Pancreas (tissue), 10 donors: ENCODE data around the gene OR52H1. TPM values are rescaled to one million over a fixed set of nuclear protein-coding genes. Genes with fewer than 3 reads are reported as not detected.
A peak's percentile ranks its signal among the peaks of the same experiment; 100 is the strongest.

Source experiments
- ATAC-seq, 4 donors: fragments of 200-7000 bp; cut with Tn5 transposase; one replicate each; pipeline versions ENCODE4 v1.8.0 to v1.9.1; 2020; ENCODE audit warnings: mild to moderate bottlenecking in 4 of 4, moderate library complexity in 4 of 4
- DNase-seq, 6 donors: peaks; one replicate each; pipeline ENCODE4 v3.0.0-alpha.2; 2020
- FAIRE-seq: peaks from 2 replicates; lab custom pipeline; 2012; peaks lifted over from hg19 to GRCh38; lab: Jason Lieb, UNC
- H3K27ac ChIP-seq, 4 donors: fragments of 200-600 bp; sonication (generic); 1 replicate in 3 of 4; 2 replicates in 1 of 4; pipeline versions ENCODE4 v1.5.0 to v1.8.0; 2020
- H3K27me3 ChIP-seq, 4 donors: fragments of 200-600 bp; one replicate each; pipeline ENCODE4 v1.8.0; 2021
- H3K36me3 ChIP-seq, 3 donors: fragments of 200-600 bp; sonication (generic) in 1 of 3; one replicate each; pipeline versions ENCODE4 v1.5.0 to v1.8.0; 2020 to 2021
- H3K4me1 ChIP-seq, 3 donors: fragments of 200-600 bp; one replicate each; pipeline ENCODE4 v1.8.0; 2021
- H3K4me3 ChIP-seq, 4 donors: fragments of 200-600 bp; sonication (generic) in 2 of 4; one replicate each; pipeline versions ENCODE4 v1.5.0 to v1.8.0; 2020 to 2021
- H3K9me3 ChIP-seq, 4 donors: fragments of 200-600 bp; one replicate each; pipeline ENCODE4 v1.8.0; 2021
- CTCF ChIP-seq, 4 donors: fragments of 200-600 bp; sonication (generic) in 3 of 4; IDR thresholded peaks; one replicate each; pipeline versions ENCODE4 v1.5.0 to v1.8.0; 2021; ENCODE audit warnings: antibody characterized with exemption in 4 of 4
- WGBS, 2 donors: extraction: QIAGEN DNeasy Blood & Tissue Kit; methylation state at CpG; one replicate each; pipeline ENCODE4 v1.1.7; 2013; 5-methylcytosine and 5-hydroxymethylcytosine counted together
- intact Hi-C, 3 donors: fragments of 100-400 bp; cut with DNase I; formaldehyde crosslinking; loops; one replicate each; pipeline versions ENCODE4 v1.11.1 to v1.14.2; 2022
- polyA plus RNA-seq, 2 donors: library from polyadenylated mRNA; stranded (reverse); fragments of 200-250 nt; gene quantifications; one replicate each; pipeline ENCODE4 v1.2.3, GENCODE V29; 2013
- total RNA-seq, 6 donors: library from RNA; stranded (reverse); fragmentation: NEBNext Ultra II Directional in 4 of 6; extraction: Animal tissue kit (Norgen Biotek cat#: 25700) in 4 of 6; gene quantifications; one replicate each; pipeline versions ENCODE4 v1.2.1 to v1.2.4, GENCODE V29; 2021 to 2023
- donor health status: healthy with polysubstance abuse.
- donor health status: DM: no; HTN: no; CAD: no; lungs with moderate emphysema.
- donor health status: DM: no; HTN: no; CAD: no.
- donor health status: control.
- donor health status: control.
- donor health status: Bipolar disorder and iron deficiency.
- donor health status: DM: yes; HTN: yes; CAD: no.
- donor health status: DM: no; HTN: no; CAD: no.
- donor health status: DM: no; HTN: no; CAD: no.
- donor health status: DM: yes; HTN: yes; CAD: no.

Gene OR52H1
- total and polyA plus RNA-seq, 8 donors = 0.17 to 0.31 (median 0.25) TPM; not detected in 4

GRCh38 chr11:5575152-5575551 lies 26.8 kb upstream of the OR52H1 start:
- Histone ChIP-seq H3K36me3 (no peaks in the 10 kb centered on the region), H3K4me3 (no peak overlapping the region), H3K27me3 (no peaks in the 10 kb centered on the region), H3K27ac (no peak overlapping the region), H3K9me3 (no peaks in the 10 kb centered on the region), H3K4me1 (no peaks in the 10 kb centered on the region)
- DNase-seq (no peak), ATAC-seq (no peak), FAIRE-seq (no peak)
- intact Hi-C loops = no loop called here
- 66 to 68% methylated on average over 4 of the region's 4 CpGs for WGBS, 2 donors
- TF ChIP-seq CTCF (IDR thresholded peaks at IDR 0.05) = no peak

GRCh38 chr11:5574654-5575053 lies 26.3 kb upstream of the OR52H1 start:
- WGBS, 2 donors = 83 to 90% methylated on average over 2 of the region's 2 CpGs
- Histone ChIP-seq H3K4me3 (no peak overlapping the region), H3K4me1 (no peaks in the 10 kb centered on the region), H3K9me3 (no peaks in the 10 kb centered on the region), H3K36me3 (no peaks in the 10 kb centered on the region), H3K27ac (no peak overlapping the region), H3K27me3 (no peaks in the 10 kb centered on the region)
- ATAC-seq (no peak), DNase-seq (no peak), FAIRE-seq (no peak)
- no peak for TF ChIP-seq CTCF (IDR thresholded peaks at IDR 0.05)
- intact Hi-C loops = no loop called here

GRCh38 chr11:5564259-5565019 lies 16.1 kb upstream of the OR52H1 start:
- ATAC-seq (no peak), DNase-seq (no peak), FAIRE-seq (no peak)
- H3K9me3 ChIP-seq = no peaks in the 10 kb centered on the region
- no peaks in the 10 kb centered on the region for H3K36me3 ChIP-seq
- H3K27ac ChIP-seq = no peak overlapping the region
- 72 to 85% methylated on average over 1 of the region's 1 CpG for WGBS, 2 donors
- no peaks in the 10 kb centered on the region for H3K27me3 ChIP-seq
- H3K4me3 ChIP-seq = no peak overlapping the region
- no peak for TF ChIP-seq CTCF (IDR thresholded peaks at IDR 0.05)
- intact Hi-C loops = no loop called here
- H3K4me1 ChIP-seq = no peaks in the 10 kb centered on the region

GRCh38 chr11:5557751-5558150 lies 9.4 kb upstream of the OR52H1 start:
- Histone ChIP-seq H3K36me3 (no peaks in the 10 kb centered on the region), H3K4me1 (no peaks in the 10 kb centered on the region), H3K27me3 (no peaks in the 10 kb centered on the region), H3K4me3 (no peak overlapping the region), H3K9me3 (no peaks in the 10 kb centered on the region), H3K27ac (no peak overlapping the region)
- TF ChIP-seq CTCF (IDR thresholded peaks at IDR 0.05) = no peak
- ATAC-seq (no peak), DNase-seq (no peak), FAIRE-seq (peak; percentile 9)
- intact Hi-C loops = no loop called here
- WGBS, 2 donors = 29 to 41% methylated on average over 3 of the region's 3 CpGs

- no peaks in the 10 kb centered on the region for H3K27me3 ChIP-seq
- H3K9me3 ChIP-seq = no peaks in the 10 kb centered on the region
- H3K4me3 ChIP-seq = no peak overlapping the region
- DNase-seq = no peak
- H3K4me1 ChIP-seq = no peaks in the 10 kb centered on the region
- H3K36me3 ChIP-seq = no peaks in the 10 kb centered on the region
- no peak overlapping the region for H3K27ac ChIP-seq
- WGBS, 2 donors = 60 to 63% methylated on average over 3 of the region's 3 CpGs
- intact Hi-C loops = no loop called here
- TF ChIP-seq CTCF (IDR thresholded peaks at IDR 0.05) = no peak
- FAIRE-seq = no peak
- ATAC-seq = no peak
These were observed 8.4 kb upstream of the OR52H1 start for GRCh38 chr11:5556596-5557188.
